Testis (tissue), 3 donors: ENCODE measurements around the gene POLR3F. TPM values are rescaled to one million over a fixed set of nuclear protein-coding genes. Genes with fewer than 3 reads are reported as not detected.
A peak's percentile ranks its signal among the peaks of the same experiment; 100 is the strongest.

Experiments
- DNase-seq: peaks from one replicate; pipeline ENCODE4 v3.0.0-alpha.2; 2019
- H3K27ac ChIP-seq, 2 donors: fragments of 200-600 bp; sonication (generic); one replicate each; pipeline ENCODE4 v1.5.1; 2019
- H3K27me3 ChIP-seq: fragments of 200-600 bp; sonication (generic); one replicate; pipeline ENCODE4 v1.5.1; 2019
- H3K36me3 ChIP-seq: fragments of 200-600 bp; sonication (generic); one replicate; pipeline ENCODE4 v1.5.1; 2017; ENCODE audit warnings: low read depth; ENCODE audit errors: missing control alignments
- H3K4me1 ChIP-seq: fragments of 200-600 bp; sonication (generic); one replicate; pipeline ENCODE4 v1.5.1; 2019
- H3K4me3 ChIP-seq, 2 donors: fragments of 200-600 bp; sonication (generic); one replicate each; pipeline ENCODE4 v1.5.1; 2017 to 2019
- H3K9me3 ChIP-seq: fragments of 200-600 bp; sonication (generic); one replicate; pipeline ENCODE4 v1.5.1; 2017
- CTCF ChIP-seq, 3 experiments: fragments of 450-650 bp in 2 of 3; fragments of 200-600 bp in 1 of 3; sonication (generic) in 1 of 3; IDR thresholded peaks; one replicate each; pipeline ENCODE4 v1.5.1; 2016 to 2019; ENCODE audit warnings: antibody characterized with exemption in 3 of 3, mild to moderate bottlenecking in 2 of 3, moderate library complexity in 1 of 3
- POLR2A ChIP-seq: fragments of 450-650 bp; IDR thresholded peaks from one replicate; pipeline ENCODE4 v1.6.1; 2017; ENCODE audit warnings: antibody characterized with exemption, mild to moderate bottlenecking, moderate library complexity
- WGBS, 2 donors: methylation state at CpG; one replicate each; pipeline ENCODE4 v1.1.5; 2018; 5-methylcytosine and 5-hydroxymethylcytosine counted together
- intact Hi-C: fragments of 100-400 bp; cut with DNase I; formaldehyde crosslinking; loops from one replicate; pipeline ENCODE4 v1.15.1; 2023; ENCODE audit warnings: low total_unique reads
- polyA plus RNA-seq: library from polyadenylated mRNA; stranded (reverse); fragments of 350-450 nt; fragmentation: Illumina TruSeq; extraction: RNeasy Lipid Tissue Mini Kit (QIAGEN cat#74804); gene quantifications from one replicate; pipeline ENCODE4 v1.2.3, GENCODE V29; 2014; ENCODE audit warnings: low read depth, low replicate concordance; ENCODE audit not compliant: insufficient read depth
- total RNA-seq, 2 donors: library from RNA; depleted of rRNA; stranded (reverse); fragments of >200 nt; gene quantifications; one replicate each; pipeline ENCODE4 v1.2.3, GENCODE V29; 2016

POLR3F gene
- total and polyA plus RNA-seq, 3 donors from 2014 or later: 14.8 to 17.5 (median 15.2) TPM

GRCh38 chr20:18465536-18466200, 1.5 kb upstream of the POLR3F start:
- no peaks in the 10 kb centered on the region for H3K27me3 ChIP-seq
- H3K4me3 ChIP-seq: peak overlapping the region in 1 of 2 donors; percentile 84
- no peak for DNase-seq
- intact Hi-C loops: no loop called here
- 52% methylated on average over 6 of the region's 6 CpGs for WGBS, 2 donors
- H3K4me1 ChIP-seq: peaks cover 11% of the 10 kb centered on the region
- no peaks in the 10 kb centered on the region for H3K9me3 ChIP-seq
- no peak overlapping the region for H3K27ac ChIP-seq
- TF ChIP-seq POLR2A (no peak), CTCF (IDR thresholded peaks at IDR 0.05) (no peak)
- H3K36me3 ChIP-seq: no peaks in the 10 kb centered on the region

DNA sequence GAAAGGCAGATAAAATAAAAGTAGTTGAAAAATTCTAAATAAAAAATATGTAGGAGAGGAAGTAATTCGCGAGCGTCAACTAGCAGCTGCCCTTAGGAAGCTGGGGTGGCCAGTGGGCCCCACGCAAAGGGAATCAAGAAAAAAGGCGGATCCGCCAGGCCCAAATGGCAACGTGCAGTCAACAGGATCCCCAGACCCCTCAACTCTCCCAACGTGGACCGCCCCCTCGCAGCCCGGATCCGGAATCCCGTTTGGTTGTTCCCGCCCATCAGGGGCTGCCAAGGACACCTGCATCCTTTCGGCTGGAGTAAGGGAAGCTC, 656 bp upstream of the POLR3F start:
- no peak for DNase-seq

GRCh38 chr20:18477218-18477617, 10.0 kb downstream of the POLR3F start:
- H3K36me3 ChIP-seq: no peaks in the 10 kb centered on the region
- no peaks in the 10 kb centered on the region for H3K27me3 ChIP-seq
- DNase-seq: no peak
- no peak overlapping the region for H3K4me3 ChIP-seq
- 94 to 95% methylated on average over 1 of the region's 1 CpG for WGBS, 2 donors
- H3K9me3 ChIP-seq: no peaks in the 10 kb centered on the region
- H3K27ac ChIP-seq: no peak overlapping the region
- intact Hi-C loops: no loop called here
- no peaks in the 10 kb centered on the region for H3K4me1 ChIP-seq
- TF ChIP-seq POLR2A (no peak), CTCF (IDR thresholded peaks at IDR 0.05) (no peak)

More for the DNA sequence above, 656 bp upstream of the POLR3F start:
- peak overlapping the region in 1 of 2 donors; percentile 92 for H3K27ac ChIP-seq
- no peaks in the 10 kb centered on the region for H3K27me3 ChIP-seq
- H3K4me1 ChIP-seq: peaks cover 11% of the 10 kb centered on the region
- 0% methylated on average over 15 of the region's 15 CpGs for WGBS, 2 donors
- TF ChIP-seq CTCF (IDR thresholded peaks at IDR 0.05): no peak
- no peak for TF ChIP-seq POLR2A
- no peaks in the 10 kb centered on the region for H3K36me3 ChIP-seq
- H3K4me3 ChIP-seq: peak overlapping the region; percentile 84 to 91
- no peaks in the 10 kb centered on the region for H3K9me3 ChIP-seq
- intact Hi-C loops: no loop called here

DNA sequence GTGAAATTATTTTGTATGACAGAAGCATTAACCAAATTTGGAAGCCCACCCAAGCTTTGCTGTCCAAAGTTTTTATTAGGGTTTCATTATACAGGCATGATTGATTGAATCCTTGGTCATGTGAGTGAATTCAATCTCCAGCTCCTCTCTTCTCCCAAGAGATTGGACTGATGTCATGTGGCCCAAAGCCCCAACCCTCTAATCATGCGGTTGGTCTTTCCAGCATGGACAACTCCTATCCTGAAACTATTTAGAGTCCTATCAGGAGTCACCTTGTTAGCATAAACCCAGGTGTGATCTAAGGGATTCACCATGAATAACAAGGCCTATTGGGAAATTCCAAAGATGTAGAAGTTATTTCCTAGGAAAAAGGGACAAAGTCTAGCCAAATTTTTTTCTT, 10.6 kb downstream of the POLR3F start:
- no peaks in the 10 kb centered on the region for H3K27me3 ChIP-seq
- no peak for DNase-seq
- H3K36me3 ChIP-seq: no peaks in the 10 kb centered on the region
- H3K9me3 ChIP-seq: no peaks in the 10 kb centered on the region
- no peak overlapping the region for H3K4me3 ChIP-seq
- TF ChIP-seq CTCF (IDR thresholded peaks at IDR 0.05): no peak
- no peak for TF ChIP-seq POLR2A
- no peak overlapping the region for H3K27ac ChIP-seq
- intact Hi-C loops: no loop called here
- no peaks in the 10 kb centered on the region for H3K4me1 ChIP-seq
- WGBS, 2 donors: 77 to 91% methylated on average over 1 of the region's 1 CpG

DNA sequence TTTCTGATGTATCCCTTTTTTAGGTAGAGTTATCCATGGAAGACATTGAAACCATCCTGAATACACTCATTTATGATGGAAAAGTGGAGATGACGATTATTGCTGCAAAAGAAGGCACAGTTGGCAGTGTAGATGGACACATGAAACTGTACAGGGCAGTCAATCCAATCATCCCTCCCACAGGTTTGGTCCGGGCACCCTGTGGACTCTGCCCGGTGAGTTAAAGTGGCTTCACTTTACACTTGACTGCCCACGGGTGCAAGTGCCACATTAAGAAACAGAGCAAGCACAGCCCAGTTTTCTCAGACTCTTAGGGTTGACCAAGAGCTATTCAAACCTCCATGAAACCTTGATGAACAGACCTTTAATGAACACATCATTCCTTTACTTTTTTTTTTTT, 14.4 kb downstream of the POLR3F start:
- Histone ChIP-seq H3K36me3 (no peaks in the 10 kb centered on the region), H3K27ac (no peak overlapping the region), H3K4me1 (no peaks in the 10 kb centered on the region), H3K9me3 (no peaks in the 10 kb centered on the region), H3K4me3 (no peak overlapping the region), H3K27me3 (no peaks in the 10 kb centered on the region)
- intact Hi-C loops: no loop called here
- WGBS, 2 donors: 84 to 94% methylated on average over 4 of the region's 4 CpGs
- no peak for TF ChIP-seq CTCF (IDR thresholded peaks at IDR 0.05)
- no peak for TF ChIP-seq POLR2A
- DNase-seq: no peak
